K562 (cell line): ENCODE data around the gene RAB9B. TPM values are rescaled to one million over a fixed set of nuclear protein-coding genes. Genes with fewer than 3 reads are reported as not detected.

Experiments used
- ATAC-seq: fragments of 200-7000 bp; cut with Tn5 transposase; 3 replicates; pipeline ENCODE4 v1.9.1; 2020; ENCODE audit warnings: moderate library complexity
- BruUV-seq: library from RNA; stranded (reverse); fragments of 400-500 nt; replicated peaks from 2 replicates; lab custom pipeline; 2021; lab: Mats Ljungman, UMichigan
- CTCF ChIA-PET: fragments of 300-600 bp; formaldehyde crosslinking; extraction: SDS; loops from one replicate; lab custom pipeline; 2021; ENCODE audit warnings: low intra/inter-chr PET ratio; lab: Yijun Ruan, JAX
- POLR2A ChIA-PET: fragments of 300-600, 350-650 bp; sonication (Branson Sonifier 250); formaldehyde crosslinking; extraction: SDS; loops from one replicate; lab custom pipeline; 2021; ENCODE audit warnings: antibody characterized with exemption, inconsistent platforms; lab: Yijun Ruan, JAX
- DNase-seq, 4 experiments: peaks; one replicate each; pipeline versions ENCODE4 v3.0.0 to v3.0.0-alpha.2; 2011 to 2018; ENCODE audit warnings: low spot score in 3 of 4, mixed read lengths in 3 of 4; ENCODE audit errors: extremely low read depth in 1 of 4
- FAIRE-seq: peaks from 2 replicates; lab custom pipeline; 2011; peaks lifted over from hg19 to GRCh38; lab: Jason Lieb, UNC
- H2AFZ ChIP-seq: 2 replicates; pipeline ENCODE4 v1.6.0; 2011; ENCODE audit warnings: low read depth, low read length, control low read depth, inconsistent platforms
- H3K27ac ChIP-seq: fragments of 200-600 bp; 3 replicates; pipeline ENCODE4 v1.8.0; 2011; ENCODE audit warnings: low read depth, mild to moderate bottlenecking, control low read depth, inconsistent platforms, low read length, moderate library complexity, mixed read lengths; ENCODE audit errors: extremely low read depth
- H3K27me3 ChIP-seq, 2 experiments: fragments of 300-600 bp in 1 of 2; 2 replicates in 1 of 2; 3 replicates in 1 of 2; pipeline versions ENCODE4 v1.6.0 to v1.8.0; 2011; ENCODE audit warnings: inconsistent platforms in 2 of 2, low read length in 2 of 2, mild to moderate bottlenecking in 1 of 2, mixed read lengths in 1 of 2, moderate library complexity in 1 of 2; ENCODE audit not compliant: control insufficient read depth in 2 of 2, insufficient read depth in 2 of 2
- H3K36me3 ChIP-seq: fragments of 300-600 bp; 3 replicates; pipeline ENCODE4 v1.8.0; 2011; ENCODE audit warnings: mild to moderate bottlenecking, low read length, inconsistent platforms; ENCODE audit not compliant: control insufficient read depth, insufficient read depth
- H3K4me1 ChIP-seq, 2 experiments: fragments of 200-600 bp in 1 of 2; replicated peaks in 1 of 2; 2 replicates in 1 of 2; 3 replicates in 1 of 2; pipeline versions ENCODE4 v1.5.1 to v1.8.0; 2011; ENCODE audit warnings: inconsistent platforms in 2 of 2, low read length in 2 of 2, mild to moderate bottlenecking in 1 of 2, mixed read lengths in 1 of 2, moderate library complexity in 1 of 2; ENCODE audit not compliant: control insufficient read depth in 2 of 2, insufficient read depth in 2 of 2
- H3K4me2 ChIP-seq: 2 replicates; pipeline ENCODE4 v1.6.1; 2011; ENCODE audit warnings: low read length, control low read depth, inconsistent platforms, mixed read lengths; ENCODE audit not compliant: insufficient read depth
- H3K4me3 ChIP-seq: fragments of 200-600 bp; sonication (generic), shearing (Covaris generic); 2 replicates; pipeline ENCODE4 v1.5.1; 2016; ENCODE audit warnings: control low read depth, inconsistent platforms
- H3K79me2 ChIP-seq: fragments of 200-600 bp; 3 replicates; pipeline ENCODE4 v1.8.0; 2011; ENCODE audit warnings: low read length, inconsistent platforms; ENCODE audit not compliant: control insufficient read depth, insufficient read depth
- H3K9ac ChIP-seq, 2 experiments: 2 replicates each; pipeline versions ENCODE4 v1.6.0 to v1.6.1; 2011; ENCODE audit warnings: low read depth in 2 of 2, low read length in 2 of 2, control low read depth in 1 of 2, inconsistent platforms in 1 of 2, mild to moderate bottlenecking in 1 of 2, mixed read lengths in 1 of 2; ENCODE audit not compliant: insufficient read depth in 1 of 2
- H3K9me1 ChIP-seq: one replicate; pipeline ENCODE4 v1.6.0; 2011; ENCODE audit warnings: inconsistent platforms, mild to moderate bottlenecking, low read length, moderate library complexity; ENCODE audit not compliant: control insufficient read depth, insufficient read depth
- H3K9me3 ChIP-seq: replicated peaks from 2 replicates; pipeline ENCODE4 v1.5.1; 2011; ENCODE audit warnings: low read depth, low read length, inconsistent platforms; ENCODE audit not compliant: control insufficient read depth, insufficient read depth
- H4K20me1 ChIP-seq: replicated peaks from 2 replicates; pipeline ENCODE4 v1.6.1; 2011; ENCODE audit warnings: low read length, inconsistent platforms, mixed read lengths; ENCODE audit not compliant: control insufficient read depth, insufficient read depth
- CEBPG ChIP-seq, 3 experiments: fragments of 200-800 bp in 1 of 3; sonication (Bioruptor generic) in 1 of 3; sonication (generic) in 1 of 3; formaldehyde crosslinking in 1 of 3; IDR thresholded peaks in 2 of 3; conservative IDR thresholded peaks in 1 of 3; 2 replicates each; pipeline versions ENCODE4 v1.6.1 to v1.8.0; 2016 to 2022; ENCODE audit warnings: missing compliant biosample characterization in 2 of 3, missing genetic modification characterization in 2 of 3, mild to moderate bottlenecking in 1 of 3, missing genetic modification reagents in 1 of 3
- PPARD ChIP-seq: fragments of 250-450 bp; sonication (Bioruptor Pico); IDR thresholded peaks from 2 replicates; pipeline ENCODE4 v1.8.0; 2022; ENCODE audit warnings: inconsistent platforms, mild to moderate bottlenecking, moderate library complexity
- PYGO2 ChIP-seq: fragments of 450-650 bp; IDR thresholded peaks from 2 replicates; pipeline ENCODE4 v1.6.1; 2016; ENCODE audit warnings: mild to moderate bottlenecking, missing genetic modification characterization, moderate library complexity, missing compliant biosample characterization
- RB1 ChIP-seq: fragments of 450-650 bp; IDR thresholded peaks from 2 replicates; pipeline ENCODE4 v1.6.1; 2017; ENCODE audit warnings: low read depth, mild to moderate bottlenecking
- RNF2 ChIP-seq: sonication (generic); IDR thresholded peaks from 2 replicates; pipeline ENCODE4 v1.6.1; 2016
- ZKSCAN1 ChIP-seq: fragments of 150-350 bp; IDR thresholded peaks from 2 replicates; pipeline ENCODE4 v1.6.1; 2016; ENCODE audit warnings: low read depth, low read length
- ZNF175 ChIP-seq: fragments of 200-800 bp; sonication (Bioruptor generic); IDR thresholded peaks from 2 replicates; pipeline ENCODE4 v1.6.1; 2016; ENCODE audit warnings: low read depth, mild to moderate bottlenecking, missing genetic modification characterization, missing compliant biosample characterization
- ZNF347 ChIP-seq: fragments of 450-650 bp; formaldehyde crosslinking; IDR thresholded peaks from 2 replicates; pipeline ENCODE4 v1.4.0; 2020; ENCODE audit warnings: low read depth, mild to moderate bottlenecking, moderate library complexity
- whole genome bisulfite sequencing: fragments of 100-300 bp; shearing (Covaris generic); methylation state at CpG from one replicate; pipeline ENCODE4 v1.1.6; 2016; ENCODE audit warnings: low coverage, mixed read lengths; ENCODE audit not compliant: insufficient coverage; ENCODE audit errors: missing lambda C conversion rate; 5-methylcytosine and 5-hydroxymethylcytosine counted together
- in situ Hi-C: fragments of 300-500 bp; cut with MboI; formaldehyde crosslinking; loops from 4 replicates; pipeline ENCODE4 v1.15.0; 2018; ENCODE audit warnings: inconsistent platforms, mixed read lengths
- intact Hi-C: fragments of 100-400 bp; cut with micrococcal nuclease; formaldehyde crosslinking; loops from 2 replicates; pipeline ENCODE4 v1.14.2; 2022
- polyA plus RNA-seq, 8 experiments: library from polyadenylated mRNA; depleted of rRNA in 4 of 8; stranded (reverse) in 5 of 8; unstranded in 3 of 8; fragments of >200 nt; fragmentation: Nextera tagmentation in 2 of 8; fragmentation: Illumina TruSeq in 1 of 8; extraction: Ambion mirVana in 2 of 8; extraction: Trizol in 1 of 8; gene quantifications; 2 replicates each; pipeline versions ENCODE4 v1.2.1 to v1.2.3, GENCODE V29; 2011 to 2014; ENCODE audit warnings: inconsistent platforms in 1 of 8, missing spikeins in 1 of 8
- total RNA-seq, 7 experiments: library from RNA; depleted of rRNA in 6 of 7; stranded (reverse); fragments of >200 nt in 6 of 7; fragmentation: Illumina TruSeq in 2 of 7; extraction: Trizol in 2 of 7; gene quantifications; 2 replicates each; pipeline versions ENCODE4 v1.2.1 to v1.2.3, GENCODE V29; 2011 to 2021; ENCODE audit warnings: low replicate concordance in 1 of 7
- TF ChIP-seq, protein P1 (sequence below): conservative IDR thresholded peaks from 2 replicates; pipeline ENCODE4 v1.6.1; 2011; ENCODE audit warnings: low read depth, mild to moderate bottlenecking, low read length; ENCODE audit not compliant: control insufficient read depth
- TF ChIP-seq, protein P2 (sequence below): fragments of 450-650 bp; IDR thresholded peaks from 2 replicates; pipeline ENCODE4 v1.6.1; 2017; ENCODE audit warnings: antibody characterized with exemption
- TF ChIP-seq, protein P3 (sequence below): fragments of 250-450 bp; sonication (Bioruptor Pico); IDR thresholded peaks from 2 replicates; pipeline ENCODE4 v1.8.0; 2021; ENCODE audit warnings: borderline replicate concordance, mild to moderate bottlenecking, moderate library complexity; ENCODE audit not compliant: poor library complexity, severe bottlenecking

The RAB9B gene
- total and polyA plus RNA-seq, 9 of the 15 experiments (the other 6 are each of a cell fraction or from before 2014, with no cell fraction given) = 0.03 to 0.05 (median 0.04) TPM; not detected in 6

DNA sequence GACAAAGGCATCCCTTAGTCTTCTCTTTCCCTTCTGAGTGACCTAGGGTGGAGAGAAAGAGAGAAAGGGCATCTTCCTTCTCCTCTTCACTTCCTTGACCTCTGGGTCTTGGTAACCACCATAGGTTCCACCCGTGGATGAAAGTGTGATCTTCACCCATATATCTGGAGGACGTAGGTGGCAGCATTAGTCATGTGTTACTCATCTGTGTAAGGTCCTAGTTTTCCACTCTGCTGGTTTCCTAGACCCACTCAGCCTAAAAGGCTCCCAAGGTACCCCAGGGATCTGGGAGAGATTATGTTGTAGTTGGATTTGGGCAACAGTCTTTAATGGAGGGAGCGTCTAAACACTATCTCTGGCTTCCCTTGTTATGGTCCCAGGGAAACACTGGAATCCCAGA, 45.5 kb upstream of the RAB9B start:
- POLR2A ChIA-PET = no interaction called here
- H3K27ac ChIP-seq = no peak overlapping the region
- no peak for ATAC-seq
- whole genome bisulfite sequencing = 0% methylated on average over 2 of the region's 3 CpGs
- intact Hi-C loops (no loop called here), in situ Hi-C loops (no loop called here)
- H4K20me1 ChIP-seq = no peaks in the 10 kb centered on the region
- BruUV-seq = no TSS peak
- no peaks in the 10 kb centered on the region for H3K9me1 ChIP-seq
- no peak overlapping the region for H3K4me2 ChIP-seq
- H3K4me3 ChIP-seq = no peak overlapping the region
- no peak overlapping the region for H3K9ac ChIP-seq
- CTCF ChIA-PET = no interaction called here
- no peak overlapping the region for H2AFZ ChIP-seq
- no peak for TF ChIP-seq CEBPG (CRISPR knock-in tag; IDR thresholded peaks at IDR 0.05)
- no peak for TF ChIP-seq CEBPG (tag; conservative IDR thresholded peaks at IDR 0.05 in 1 of 2, IDR thresholded peaks at IDR 0.05 in 1 of 2)
- TF ChIP-seq ZNF347 (CRISPR knock-in tag) = no peak
- TF ChIP-seq, protein P1, sequence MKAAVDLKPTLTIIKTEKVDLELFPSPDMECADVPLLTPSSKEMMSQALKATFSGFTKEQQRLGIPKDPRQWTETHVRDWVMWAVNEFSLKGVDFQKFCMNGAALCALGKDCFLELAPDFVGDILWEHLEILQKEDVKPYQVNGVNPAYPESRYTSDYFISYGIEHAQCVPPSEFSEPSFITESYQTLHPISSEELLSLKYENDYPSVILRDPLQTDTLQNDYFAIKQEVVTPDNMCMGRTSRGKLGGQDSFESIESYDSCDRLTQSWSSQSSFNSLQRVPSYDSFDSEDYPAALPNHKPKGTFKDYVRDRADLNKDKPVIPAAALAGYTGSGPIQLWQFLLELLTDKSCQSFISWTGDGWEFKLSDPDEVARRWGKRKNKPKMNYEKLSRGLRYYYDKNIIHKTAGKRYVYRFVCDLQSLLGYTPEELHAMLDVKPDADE = no peak
- TF ChIP-seq, protein P2, sequence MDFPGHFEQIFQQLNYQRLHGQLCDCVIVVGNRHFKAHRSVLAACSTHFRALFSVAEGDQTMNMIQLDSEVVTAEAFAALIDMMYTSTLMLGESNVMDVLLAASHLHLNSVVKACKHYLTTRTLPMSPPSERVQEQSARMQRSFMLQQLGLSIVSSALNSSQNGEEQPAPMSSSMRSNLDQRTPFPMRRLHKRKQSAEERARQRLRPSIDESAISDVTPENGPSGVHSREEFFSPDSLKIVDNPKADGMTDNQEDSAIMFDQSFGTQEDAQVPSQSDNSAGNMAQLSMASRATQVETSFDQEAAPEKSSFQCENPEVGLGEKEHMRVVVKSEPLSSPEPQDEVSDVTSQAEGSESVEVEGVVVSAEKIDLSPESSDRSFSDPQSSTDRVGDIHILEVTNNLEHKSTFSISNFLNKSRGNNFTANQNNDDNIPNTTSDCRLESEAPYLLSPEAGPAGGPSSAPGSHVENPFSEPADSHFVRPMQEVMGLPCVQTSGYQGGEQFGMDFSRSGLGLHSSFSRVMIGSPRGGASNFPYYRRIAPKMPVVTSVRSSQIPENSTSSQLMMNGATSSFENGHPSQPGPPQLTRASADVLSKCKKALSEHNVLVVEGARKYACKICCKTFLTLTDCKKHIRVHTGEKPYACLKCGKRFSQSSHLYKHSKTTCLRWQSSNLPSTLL = no peak
- TF ChIP-seq PYGO2 (tag) = no peak
- TF ChIP-seq ZNF175 = no peak
- TF ChIP-seq, protein P3, sequence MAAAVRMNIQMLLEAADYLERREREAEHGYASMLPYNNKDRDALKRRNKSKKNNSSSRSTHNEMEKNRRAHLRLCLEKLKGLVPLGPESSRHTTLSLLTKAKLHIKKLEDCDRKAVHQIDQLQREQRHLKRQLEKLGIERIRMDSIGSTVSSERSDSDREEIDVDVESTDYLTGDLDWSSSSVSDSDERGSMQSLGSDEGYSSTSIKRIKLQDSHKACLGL (CRISPR knock-in tag) = no peak
- TF ChIP-seq PPARD (CRISPR knock-in tag) = no peak
- TF ChIP-seq ZKSCAN1 = no peak
- no peak for TF ChIP-seq RB1
- no peak for TF ChIP-seq RNF2
- no peaks in the 10 kb centered on the region for H3K4me1 ChIP-seq
- no peaks in the 10 kb centered on the region for H3K79me2 ChIP-seq
- no peak for FAIRE-seq
- no peaks in the 10 kb centered on the region for H3K36me3 ChIP-seq
- DNase-seq = no peak
- H3K27me3 ChIP-seq = no peaks in the 10 kb centered on the region
- H3K9me3 ChIP-seq = no peaks in the 10 kb centered on the region
